Stomach (tissue), 9 donors: Measurements from ENCODE around the gene HOXD4. TPM values are rescaled to one million over a fixed set of nuclear protein-coding genes. Genes with fewer than 3 reads are reported as not detected.
A peak's percentile ranks its signal among the peaks of the same experiment; 100 is the strongest.

Source experiments
- DNase-seq, 2 donors: peaks; one replicate each; pipeline versions ENCODE4 v3.0.0 to v3.0.0-alpha.2; 2013 to 2019
- H3K27ac ChIP-seq, 5 donors: fragments of 200-600 bp in 4 of 5; sonication (generic) in 4 of 5; one replicate each; pipeline ENCODE4 v1.5.1; 2013 to 2019; ENCODE audit warnings: mild to moderate bottlenecking in 1 of 5, moderate library complexity in 1 of 5
- H3K27me3 ChIP-seq, 3 donors: fragments of 200-600 bp; sonication (generic); one replicate each; pipeline ENCODE4 v1.5.1; 2017 to 2019; ENCODE audit warnings: mixed run types in 1 of 3
- H3K36me3 ChIP-seq, 4 donors: fragments of 200-600 bp; sonication (generic); 1 replicate in 3 of 4; 2 replicates in 1 of 4; pipeline ENCODE4 v1.5.1; 2016 to 2019
- H3K4me1 ChIP-seq, 4 donors: fragments of 200-600 bp; sonication (generic); one replicate each; pipeline ENCODE4 v1.5.1; 2016 to 2019
- H3K4me3 ChIP-seq, 4 donors: fragments of 200-600 bp; sonication (generic) in 3 of 4; one replicate each; pipeline ENCODE4 v1.5.1; 2016 to 2019; ENCODE audit warnings: mild to moderate bottlenecking in 1 of 4
- H3K9me3 ChIP-seq, 4 donors: fragments of 200-600 bp; sonication (generic); one replicate each; pipeline ENCODE4 v1.5.1; 2016 to 2019
- EP300 ChIP-seq: sonication (generic); formaldehyde crosslinking; IDR thresholded peaks from one replicate; pipeline ENCODE4 v1.6.1; 2017; ENCODE audit warnings: antibody characterized with exemption
- POLR2A ChIP-seq, 4 donors: fragments of 450-650 bp; IDR thresholded peaks; one replicate each; pipeline ENCODE4 v1.6.1; 2016; ENCODE audit warnings: antibody characterized with exemption in 4 of 4, control low read depth in 2 of 4, mild to moderate bottlenecking in 1 of 4, moderate library complexity in 1 of 4
- POLR2AphosphoS5 ChIP-seq, 3 donors: sonication (generic); formaldehyde crosslinking; IDR thresholded peaks; one replicate each; pipeline ENCODE4 v1.6.1; 2016; ENCODE audit warnings: antibody characterized with exemption in 3 of 3
- WGBS, 5 donors: extraction: QIAGEN DNeasy Blood & Tissue Kit in 3 of 5; methylation state at CpG; one replicate each; pipeline versions ENCODE4 v1.1.5 to v1.1.7; 2013 to 2018; 5-methylcytosine and 5-hydroxymethylcytosine counted together
- intact Hi-C: fragments of 100-400 bp; cut with DNase I; formaldehyde crosslinking; loops from one replicate; pipeline ENCODE4 v1.15.1; 2023; ENCODE audit warnings: low total_unique reads
- polyA plus RNA-seq, 3 donors: library from polyadenylated mRNA; stranded (reverse); fragments of 200-250 nt; gene quantifications; one replicate each; pipeline ENCODE4 v1.2.3, GENCODE V29; 2013
- total RNA-seq, 5 donors: library from RNA; depleted of rRNA; stranded (reverse); fragments of >200 nt; gene quantifications; one replicate each; pipeline versions ENCODE4 v1.1.0 to v1.2.3, GENCODE V29; 2014 to 2016
- TF ChIP-seq, protein P1 (sequence below), 7 experiments: fragments of 450-650 bp in 4 of 7; fragments of 200-600 bp in 3 of 7; sonication (generic) in 3 of 7; IDR thresholded peaks; one replicate each; pipeline ENCODE4 v1.5.1; 2016 to 2019; ENCODE audit warnings: antibody characterized with exemption in 7 of 7, control low read depth in 2 of 7, mild to moderate bottlenecking in 1 of 7
- donor health status: healthy with polysubstance abuse.
- donor health status: Bipolar disorder and iron deficiency.
- donor health status: healthy.

Gene HOXD4
- total and polyA plus RNA-seq, 8 donors, result 0.25 to 9.6 (median 1.6) TPM; not detected in 4

DNA sequence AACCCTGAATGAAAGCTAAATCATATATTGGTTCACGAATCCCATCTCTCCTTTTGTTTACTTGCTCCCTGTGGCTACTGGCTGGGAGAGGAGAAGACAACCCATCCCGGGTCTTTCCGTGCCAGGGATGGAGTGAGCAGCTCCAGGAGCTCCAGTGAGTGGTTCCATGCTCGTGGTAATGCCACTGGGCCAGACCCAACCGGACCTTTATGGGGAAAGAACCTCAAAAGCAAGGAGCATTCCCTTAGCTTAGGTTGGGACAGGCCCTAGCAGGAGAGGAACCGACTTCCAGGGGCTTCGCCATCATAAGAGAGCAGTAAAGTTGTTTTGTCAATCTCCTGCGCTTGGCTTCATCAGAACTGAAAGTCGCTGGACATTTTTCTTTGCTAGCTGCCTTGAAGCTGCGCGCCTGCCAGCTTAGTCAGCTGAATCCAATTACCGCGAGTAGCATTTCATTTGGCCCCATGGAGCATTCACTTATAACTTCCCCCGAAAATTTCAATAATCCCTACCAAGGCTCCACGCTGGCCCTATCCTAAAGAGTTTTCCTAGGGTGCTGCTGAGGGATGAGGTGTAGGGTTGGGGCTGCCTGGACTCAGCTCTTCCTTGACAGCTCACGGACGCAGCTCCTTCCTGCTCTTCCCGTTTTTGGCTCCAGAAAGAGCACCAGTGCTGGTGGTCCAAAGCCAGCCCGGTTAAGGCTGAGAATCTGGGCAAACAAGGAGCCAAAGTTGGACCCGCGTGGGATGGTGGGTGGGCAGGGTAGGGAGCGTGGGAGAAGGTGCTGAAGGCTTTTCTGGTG lies 10.7 kb downstream of the HOXD4 start:
- no peak overlapping the region for H3K27ac ChIP-seq
- peak in 1 of 2 donors; percentile 66 for DNase-seq
- peaks cover 38 to 100% (median 100%) of the 10 kb centered on the region in 3 donors for H3K27me3 ChIP-seq
- H3K36me3 ChIP-seq, result no peaks in the 10 kb centered on the region
- 5 to 12% (median 11%) methylated on average over 22 of the region's 22 CpGs for WGBS, 5 donors
- H3K9me3 ChIP-seq, result peaks cover 0 to 17% (median 3%) of the 10 kb centered on the region in 4 donors
- TF ChIP-seq POLR2AphosphoS5 (IDR thresholded peaks at IDR 0.05) (no peak), EP300 (no peak), POLR2A (IDR thresholded peaks at IDR 0.05) (no peak)
- TF ChIP-seq, protein P1, sequence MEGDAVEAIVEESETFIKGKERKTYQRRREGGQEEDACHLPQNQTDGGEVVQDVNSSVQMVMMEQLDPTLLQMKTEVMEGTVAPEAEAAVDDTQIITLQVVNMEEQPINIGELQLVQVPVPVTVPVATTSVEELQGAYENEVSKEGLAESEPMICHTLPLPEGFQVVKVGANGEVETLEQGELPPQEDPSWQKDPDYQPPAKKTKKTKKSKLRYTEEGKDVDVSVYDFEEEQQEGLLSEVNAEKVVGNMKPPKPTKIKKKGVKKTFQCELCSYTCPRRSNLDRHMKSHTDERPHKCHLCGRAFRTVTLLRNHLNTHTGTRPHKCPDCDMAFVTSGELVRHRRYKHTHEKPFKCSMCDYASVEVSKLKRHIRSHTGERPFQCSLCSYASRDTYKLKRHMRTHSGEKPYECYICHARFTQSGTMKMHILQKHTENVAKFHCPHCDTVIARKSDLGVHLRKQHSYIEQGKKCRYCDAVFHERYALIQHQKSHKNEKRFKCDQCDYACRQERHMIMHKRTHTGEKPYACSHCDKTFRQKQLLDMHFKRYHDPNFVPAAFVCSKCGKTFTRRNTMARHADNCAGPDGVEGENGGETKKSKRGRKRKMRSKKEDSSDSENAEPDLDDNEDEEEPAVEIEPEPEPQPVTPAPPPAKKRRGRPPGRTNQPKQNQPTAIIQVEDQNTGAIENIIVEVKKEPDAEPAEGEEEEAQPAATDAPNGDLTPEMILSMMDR (IDR thresholded peaks at IDR 0.05), result no peak
- H3K4me1 ChIP-seq, result peaks cover 12 to 69% (median 38%) of the 10 kb centered on the region in 4 donors
- H3K4me3 ChIP-seq, result no peak overlapping the region
- intact Hi-C loops, result no loop called here

DNA sequence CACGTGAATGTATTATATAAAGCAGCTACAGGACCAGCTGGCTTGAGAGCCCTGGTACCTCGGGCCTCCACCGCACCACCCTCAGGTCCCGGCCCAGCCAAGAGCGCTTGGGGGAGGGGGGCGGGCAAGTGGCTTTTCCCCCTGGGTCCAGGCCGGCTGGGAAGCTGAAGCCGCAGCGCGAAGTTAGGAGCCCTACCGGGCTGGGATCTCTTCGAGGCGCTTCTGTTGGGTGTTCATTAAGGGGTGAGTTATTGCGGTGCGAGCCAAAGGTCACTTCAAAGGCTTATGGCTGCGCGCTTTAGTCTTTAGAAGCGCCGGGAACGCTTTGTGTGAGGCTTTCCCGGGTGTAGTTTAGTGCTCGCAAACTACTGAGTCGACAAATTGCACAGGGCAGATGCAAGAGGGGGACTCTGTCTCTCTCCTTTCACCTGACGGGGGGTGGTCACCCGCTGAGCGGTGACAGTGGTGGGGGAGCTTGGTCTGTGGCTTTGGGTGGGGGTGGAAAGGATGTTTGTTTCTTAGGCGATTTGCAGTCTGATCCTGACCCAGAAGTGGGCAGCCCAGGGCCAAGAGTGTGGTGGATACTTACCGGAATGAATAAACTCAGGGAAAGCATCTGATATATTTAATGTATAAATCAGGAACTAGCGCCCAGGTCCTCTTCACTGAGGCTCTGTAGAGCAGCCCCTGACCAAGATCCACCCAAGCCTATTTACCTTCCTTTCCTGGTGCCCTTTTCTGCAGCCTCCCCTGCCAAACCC lies 11.7 kb downstream of the HOXD4 start:
- H3K27me3 ChIP-seq, result peaks cover 33 to 100% (median 96%) of the 10 kb centered on the region in 3 donors
- no peak for DNase-seq
- H3K27ac ChIP-seq, result no peak overlapping the region
- peaks cover 12 to 59% (median 27%) of the 10 kb centered on the region in 4 donors for H3K4me1 ChIP-seq
- no peak overlapping the region for H3K4me3 ChIP-seq
- 6 to 15% (median 11%) methylated on average over 29 of the region's 29 CpGs for WGBS, 5 donors
- intact Hi-C loops, result no loop called here
- no peaks in the 10 kb centered on the region for H3K36me3 ChIP-seq
- no peak for TF ChIP-seq POLR2AphosphoS5 (IDR thresholded peaks at IDR 0.05)
- TF ChIP-seq, protein P1 (IDR thresholded peaks at IDR 0.05), result no peak
- no peak for TF ChIP-seq EP300
- no peak for TF ChIP-seq POLR2A (IDR thresholded peaks at IDR 0.05)
- H3K9me3 ChIP-seq, result peaks cover 0 to 12% (median 3%) of the 10 kb centered on the region in 4 donors

DNA sequence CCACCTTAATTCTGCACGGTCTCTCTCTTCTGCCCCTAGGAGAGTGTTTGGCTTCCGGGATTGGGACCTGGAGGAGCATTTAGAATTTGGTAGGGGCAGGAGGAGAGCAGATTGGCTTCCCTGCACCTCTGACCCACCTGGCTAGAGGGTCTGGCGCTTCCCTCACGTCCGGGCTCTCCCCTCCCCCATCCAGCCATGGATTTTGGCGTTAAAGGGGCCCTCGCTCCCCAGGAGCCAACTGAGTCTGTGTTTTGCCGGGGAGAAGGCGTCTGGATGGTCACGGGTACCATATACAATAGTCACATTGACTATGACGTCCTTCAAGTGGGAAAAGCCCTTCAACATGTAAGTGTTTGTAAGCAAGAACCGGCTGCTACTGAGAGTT lies 12.3 kb downstream of the HOXD4 start:
- intact Hi-C loops, result no loop called here
- Histone ChIP-seq H3K9me3 (peaks cover 0 to 12% (median 3%) of the 10 kb centered on the region in 4 donors), H3K4me1 (peaks cover 12 to 53% (median 24%) of the 10 kb centered on the region in 4 donors), H3K36me3 (no peaks in the 10 kb centered on the region), H3K27ac (no peak overlapping the region), H3K27me3 (peaks cover 33 to 100% (median 96%) of the 10 kb centered on the region in 3 donors), H3K4me3 (no peak overlapping the region)
- DNase-seq, result no peak
- TF ChIP-seq POLR2AphosphoS5 (IDR thresholded peaks at IDR 0.05), result no peak
- no peak for TF ChIP-seq EP300
- no peak for TF ChIP-seq POLR2A (IDR thresholded peaks at IDR 0.05)
- TF ChIP-seq, protein P1 (IDR thresholded peaks at IDR 0.05), result no peak
- WGBS, 5 donors, result 7 to 18% (median 8%) methylated on average over 12 of the region's 12 CpGs

DNA sequence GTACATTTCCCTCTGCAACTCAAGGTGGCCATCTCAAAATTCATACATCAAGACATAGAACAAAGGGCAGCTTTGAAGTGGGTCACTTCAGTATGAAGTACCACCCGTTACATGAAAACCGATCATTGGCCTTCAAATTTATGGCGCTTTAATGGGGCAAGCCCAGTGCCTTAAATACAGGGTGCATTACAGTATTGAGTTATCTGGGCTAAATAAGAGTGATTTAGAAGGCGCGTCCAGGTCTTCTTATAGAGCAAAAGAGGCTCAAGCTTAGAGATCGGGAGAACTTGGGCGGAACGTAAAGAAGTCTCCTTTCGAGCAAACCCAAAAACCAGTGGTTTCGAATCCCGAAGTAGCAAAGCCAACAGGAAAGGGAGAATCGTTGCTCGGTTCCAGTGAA lies 12.9 kb downstream of the HOXD4 start:
- peaks cover 28 to 100% (median 96%) of the 10 kb centered on the region in 3 donors for H3K27me3 ChIP-seq
- H3K4me3 ChIP-seq, result no peak overlapping the region
- H3K4me1 ChIP-seq, result peaks cover 12 to 48% (median 22%) of the 10 kb centered on the region in 4 donors
- no peak overlapping the region for H3K27ac ChIP-seq
- WGBS, 5 donors, result 14 to 28% (median 20%) methylated on average over 13 of the region's 13 CpGs
- intact Hi-C loops, result no loop called here
- H3K36me3 ChIP-seq, result no peaks in the 10 kb centered on the region
- H3K9me3 ChIP-seq, result peaks cover 0 to 12% (median 3%) of the 10 kb centered on the region in 4 donors
- TF ChIP-seq, protein P1 (IDR thresholded peaks at IDR 0.05), result no peak
- TF ChIP-seq POLR2A (IDR thresholded peaks at IDR 0.05) (no peak), EP300 (no peak), POLR2AphosphoS5 (IDR thresholded peaks at IDR 0.05) (no peak)
- no peak for DNase-seq
